Psoas muscle (tissue), 8 donors: ENCODE data around the gene STXBP5. TPM values are rescaled to one million over a fixed set of nuclear protein-coding genes. Genes with fewer than 3 reads are reported as not detected.

Experiments used
- ATAC-seq, 4 donors: fragments of 200-7000 bp; cut with Tn5 transposase; one replicate each; pipeline ENCODE4 v1.9.1; 2020; ENCODE audit warnings: moderate library complexity in 3 of 4, mild to moderate bottlenecking in 2 of 4
- DNase-seq, 2 donors: peaks; one replicate each; pipeline ENCODE4 v3.0.0-alpha.2; 2020
- H3K27ac ChIP-seq: fragments of 200-600 bp; one replicate; pipeline ENCODE4 v1.8.0; 2022
- H3K27me3 ChIP-seq, 3 donors: fragments of 200-600 bp in 1 of 3; one replicate each; pipeline versions ENCODE4 v1.6.1 to v1.8.0; 2013 to 2022; ENCODE audit warnings: low read length in 2 of 3, mild to moderate bottlenecking in 2 of 3, moderate library complexity in 1 of 3; ENCODE audit not compliant: insufficient read depth in 3 of 3
- H3K36me3 ChIP-seq, 2 donors: fragments of 200-600 bp in 1 of 2; one replicate each; pipeline versions ENCODE4 v1.6.1 to v1.8.0; 2013 to 2022; ENCODE audit warnings: low read depth in 1 of 2, mild to moderate bottlenecking in 1 of 2, moderate library complexity in 1 of 2; ENCODE audit not compliant: insufficient read depth in 1 of 2
- H3K4me1 ChIP-seq: fragments of 200-600 bp; one replicate; pipeline ENCODE4 v1.8.0; 2022
- H3K4me3 ChIP-seq: fragments of 200-600 bp; one replicate; pipeline ENCODE4 v1.8.0; 2022; ENCODE audit warnings: mild to moderate bottlenecking
- H3K9me3 ChIP-seq: fragments of 200-600 bp; one replicate; pipeline ENCODE4 v1.8.0; 2022
- WGBS, 3 donors: extraction: QIAGEN DNeasy Blood & Tissue Kit; methylation state at CpG; one replicate each; pipeline versions ENCODE4 v1.1.6 to v1.1.7; 2013; 5-methylcytosine and 5-hydroxymethylcytosine counted together
- intact Hi-C, 2 donors: fragments of 100-400 bp; cut with DNase I; formaldehyde crosslinking; loops; one replicate each; pipeline versions ENCODE4 v1.11.0 to v1.14.2; 2022
- polyA plus RNA-seq, 3 donors: library from polyadenylated mRNA; stranded (reverse); fragments of 200-250 nt; gene quantifications; one replicate each; pipeline ENCODE4 v1.2.3, GENCODE V29; 2013
- total RNA-seq, 4 donors: library from RNA; stranded (reverse); fragmentation: NEBNext Ultra II Directional in 2 of 4; extraction: Animal tissue kit (Norgen Biotek cat#: 25700) in 2 of 4; gene quantifications; one replicate each; pipeline versions ENCODE4 v1.2.1 to v1.2.4, GENCODE V29; 2021 to 2023
- TF ChIP-seq, protein P1 (sequence below): fragments of 200-600 bp; IDR thresholded peaks from one replicate; pipeline ENCODE4 v1.8.0; 2022; ENCODE audit warnings: antibody characterized with exemption
- donor health status: healthy with polysubstance abuse.
- donor health status: DM: no; HTN: no; CAD: no; lungs with moderate emphysema.
- donor health status: Bipolar disorder and iron deficiency.
- donor health status: healthy.
- donor health status: DM: yes; HTN: yes; CAD: no.
- donor health status: DM: no; HTN: no; CAD: no.
- donor health status: DM: no; HTN: no; CAD: no.
- donor health status: DM: yes; HTN: yes; CAD: no.

STXBP5 gene
- total and polyA plus RNA-seq, 7 donors: 4.1 to 20.0 (median 18.7) TPM

DNA sequence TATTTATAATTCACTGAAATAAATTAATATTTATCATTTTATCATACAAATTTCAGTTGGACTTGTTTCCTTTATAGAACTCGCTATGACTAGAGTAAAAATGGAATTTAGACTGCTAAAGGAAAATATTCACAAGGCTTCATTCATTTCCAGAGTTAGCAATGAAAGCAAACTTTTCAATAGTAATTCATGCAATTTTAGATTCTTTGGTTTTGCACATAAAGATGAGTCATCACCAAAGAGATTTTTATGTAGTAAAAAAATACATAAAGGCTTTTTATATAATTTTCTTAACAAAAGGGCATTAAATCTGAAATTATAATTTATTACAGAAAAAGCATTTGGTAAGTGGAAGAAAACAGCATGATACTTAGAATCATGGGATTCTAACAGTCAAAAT lies 37.2 kb upstream of the STXBP5 start:
- ATAC-seq: no peak
- Histone ChIP-seq H3K9me3 (no peaks in the 10 kb centered on the region), H3K4me3 (no peak overlapping the region), H3K4me1 (no peaks in the 10 kb centered on the region), H3K36me3 (no peaks in the 10 kb centered on the region), H3K27ac (no peak overlapping the region), H3K27me3 (no peaks in the 10 kb centered on the region)
- 90 to 94% (median 93%) methylated on average over 1 of the region's 1 CpG for WGBS, 3 donors
- no peak for DNase-seq
- TF ChIP-seq, protein P1, sequence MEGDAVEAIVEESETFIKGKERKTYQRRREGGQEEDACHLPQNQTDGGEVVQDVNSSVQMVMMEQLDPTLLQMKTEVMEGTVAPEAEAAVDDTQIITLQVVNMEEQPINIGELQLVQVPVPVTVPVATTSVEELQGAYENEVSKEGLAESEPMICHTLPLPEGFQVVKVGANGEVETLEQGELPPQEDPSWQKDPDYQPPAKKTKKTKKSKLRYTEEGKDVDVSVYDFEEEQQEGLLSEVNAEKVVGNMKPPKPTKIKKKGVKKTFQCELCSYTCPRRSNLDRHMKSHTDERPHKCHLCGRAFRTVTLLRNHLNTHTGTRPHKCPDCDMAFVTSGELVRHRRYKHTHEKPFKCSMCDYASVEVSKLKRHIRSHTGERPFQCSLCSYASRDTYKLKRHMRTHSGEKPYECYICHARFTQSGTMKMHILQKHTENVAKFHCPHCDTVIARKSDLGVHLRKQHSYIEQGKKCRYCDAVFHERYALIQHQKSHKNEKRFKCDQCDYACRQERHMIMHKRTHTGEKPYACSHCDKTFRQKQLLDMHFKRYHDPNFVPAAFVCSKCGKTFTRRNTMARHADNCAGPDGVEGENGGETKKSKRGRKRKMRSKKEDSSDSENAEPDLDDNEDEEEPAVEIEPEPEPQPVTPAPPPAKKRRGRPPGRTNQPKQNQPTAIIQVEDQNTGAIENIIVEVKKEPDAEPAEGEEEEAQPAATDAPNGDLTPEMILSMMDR: no peak
- intact Hi-C loops: no loop called here

DNA sequence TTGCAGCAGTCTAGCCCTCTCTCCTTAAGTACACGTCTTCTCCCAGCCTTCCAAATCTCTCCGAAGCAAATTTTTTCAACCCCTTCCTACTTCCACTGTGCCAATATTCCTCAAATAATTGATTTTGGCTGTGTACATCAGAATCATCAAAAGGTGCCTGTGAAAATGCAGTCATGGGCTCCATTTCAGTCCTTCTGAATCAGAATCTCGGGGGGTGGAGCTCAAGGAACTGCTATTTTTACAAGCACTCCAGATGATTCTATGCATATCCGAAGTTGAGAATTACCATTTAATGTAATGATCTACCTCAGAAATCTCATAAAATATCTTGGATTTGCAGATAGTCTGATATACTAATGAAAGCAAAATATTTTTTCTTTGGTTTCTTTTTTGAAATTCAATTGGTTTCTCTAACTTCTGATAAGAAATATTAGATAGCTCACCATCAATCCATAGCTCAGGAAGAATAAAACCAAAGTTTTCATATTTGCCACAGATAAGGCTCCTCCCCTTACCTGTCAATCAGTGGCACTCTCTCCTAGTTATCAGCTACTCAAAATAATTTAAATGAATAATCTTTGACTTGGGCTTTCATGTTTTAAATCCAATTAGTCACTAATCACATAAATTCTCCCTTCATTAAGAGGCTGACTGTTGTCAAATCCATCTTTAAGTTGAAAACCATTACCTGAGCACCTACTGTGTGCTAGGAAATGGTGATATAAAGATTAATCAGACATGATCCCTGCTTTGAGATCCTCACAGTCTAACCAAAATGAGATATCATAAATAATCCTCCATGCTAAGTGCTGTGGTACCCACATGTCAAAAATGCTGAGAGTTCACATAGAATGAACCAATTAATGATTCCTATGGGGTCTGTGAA lies 36.4 kb upstream of the STXBP5 start:
- Histone ChIP-seq H3K27me3 (no peaks in the 10 kb centered on the region), H3K36me3 (no peaks in the 10 kb centered on the region), H3K9me3 (no peaks in the 10 kb centered on the region), H3K4me1 (no peaks in the 10 kb centered on the region), H3K4me3 (no peak overlapping the region), H3K27ac (no peak overlapping the region)
- intact Hi-C loops: no loop called here
- TF ChIP-seq, protein P1: no peak
- DNase-seq: no peak
- WGBS, 3 donors: 66 to 75% (median 72%) methylated on average over 4 of the region's 4 CpGs
- no peak for ATAC-seq

DNA sequence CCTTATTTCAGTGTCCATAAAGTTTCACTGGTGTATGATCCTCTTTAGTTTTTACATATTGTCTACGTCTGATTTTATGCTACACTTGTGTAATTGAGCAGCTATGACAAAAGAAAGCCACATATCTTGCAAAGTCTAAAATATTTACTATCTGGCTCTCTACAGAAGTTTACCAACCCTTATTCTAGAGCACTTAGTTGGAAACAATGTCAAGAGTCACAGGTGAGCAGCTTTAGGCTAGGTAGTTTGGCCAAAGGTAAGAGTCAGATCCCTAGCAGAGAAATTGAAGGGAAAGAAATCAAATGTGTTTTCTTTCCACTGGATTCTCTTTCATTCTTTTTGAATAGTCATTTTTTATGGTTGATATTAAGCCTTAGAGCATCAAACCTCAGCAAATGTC lies 34.7 kb upstream of the STXBP5 start:
- TF ChIP-seq, protein P1: no peak
- intact Hi-C loops: no loop called here
- 88 to 97% (median 95%) methylated on average over 1 of the region's 1 CpG for WGBS, 3 donors
- H3K4me3 ChIP-seq: no peak overlapping the region
- peaks cover 7% of the 10 kb centered on the region for H3K4me1 ChIP-seq
- no peaks in the 10 kb centered on the region for H3K36me3 ChIP-seq
- H3K27me3 ChIP-seq: no peaks in the 10 kb centered on the region
- no peak overlapping the region for H3K27ac ChIP-seq
- no peaks in the 10 kb centered on the region for H3K9me3 ChIP-seq
- DNase-seq: no peak
- no peak for ATAC-seq

DNA sequence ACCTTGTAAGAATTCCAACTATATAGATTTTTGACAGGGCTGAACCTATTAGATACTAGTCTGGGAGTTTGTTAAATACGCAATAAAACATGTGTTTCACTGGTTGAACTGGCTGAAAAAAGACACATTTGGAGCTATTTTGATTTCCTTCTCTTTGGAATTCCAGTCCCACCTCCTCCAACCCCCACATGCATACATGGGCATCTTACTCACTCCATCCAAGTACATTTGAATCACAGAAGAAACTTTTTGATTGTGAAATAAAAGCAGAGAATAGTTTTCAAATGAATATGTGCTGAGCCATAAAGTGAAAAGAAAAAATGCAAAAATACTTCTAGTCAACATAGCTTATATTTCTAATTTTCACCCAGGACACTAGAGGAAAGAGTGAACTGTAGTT lies 33.9 kb upstream of the STXBP5 start:
- Histone ChIP-seq H3K9me3 (no peaks in the 10 kb centered on the region), H3K27me3 (no peaks in the 10 kb centered on the region), H3K27ac (no peak overlapping the region), H3K36me3 (no peaks in the 10 kb centered on the region), H3K4me1 (peaks cover 7% of the 10 kb centered on the region), H3K4me3 (no peak overlapping the region)
- no peak for DNase-seq
- intact Hi-C loops: no loop called here
- ATAC-seq: no peak
- TF ChIP-seq, protein P1: no peak
- 85 to 94% (median 90%) methylated on average over 1 of the region's 1 CpG for WGBS, 3 donors

DNA sequence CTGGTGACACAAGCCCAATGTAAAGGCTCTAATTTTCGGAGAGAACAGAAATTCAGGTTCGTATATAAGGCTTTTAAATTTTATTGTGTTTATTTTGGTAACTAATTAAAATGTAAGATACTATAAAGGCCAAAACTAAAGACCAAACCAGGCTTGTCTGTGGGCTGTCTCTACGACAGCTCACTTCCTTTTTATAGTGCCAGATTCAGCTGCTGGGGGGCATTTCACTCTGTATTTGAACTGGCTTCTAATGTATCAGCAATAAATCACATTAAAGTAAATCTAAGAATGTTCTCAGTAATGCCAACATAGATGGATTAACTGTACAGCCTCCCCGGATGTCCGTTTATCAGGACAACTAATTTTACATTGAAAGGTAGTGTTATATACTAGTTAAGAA lies 31.1 kb upstream of the STXBP5 start:
- TF ChIP-seq, protein P1: no peak
- Histone ChIP-seq H3K4me1 (peaks cover 7% of the 10 kb centered on the region), H3K9me3 (no peaks in the 10 kb centered on the region), H3K27ac (no peak overlapping the region), H3K27me3 (no peaks in the 10 kb centered on the region), H3K4me3 (no peak overlapping the region), H3K36me3 (no peaks in the 10 kb centered on the region)
- intact Hi-C loops: no loop called here
- ATAC-seq (peak in 1 of 4 donors; percentile 37), DNase-seq (no peak)
- 49 to 69% (median 50%) methylated on average over 5 of the region's 5 CpGs for WGBS, 3 donors
